CD4-positive, alpha-beta T cell treated with Interleukin-10 for 1 hour (primary cell): Measurements from ENCODE around the gene UVSSA.

Source experiments
- DNase-seq: peaks from one replicate; pipeline ENCODE4 v3.0.0-alpha.2; 2020

UVSSA gene

DNA sequence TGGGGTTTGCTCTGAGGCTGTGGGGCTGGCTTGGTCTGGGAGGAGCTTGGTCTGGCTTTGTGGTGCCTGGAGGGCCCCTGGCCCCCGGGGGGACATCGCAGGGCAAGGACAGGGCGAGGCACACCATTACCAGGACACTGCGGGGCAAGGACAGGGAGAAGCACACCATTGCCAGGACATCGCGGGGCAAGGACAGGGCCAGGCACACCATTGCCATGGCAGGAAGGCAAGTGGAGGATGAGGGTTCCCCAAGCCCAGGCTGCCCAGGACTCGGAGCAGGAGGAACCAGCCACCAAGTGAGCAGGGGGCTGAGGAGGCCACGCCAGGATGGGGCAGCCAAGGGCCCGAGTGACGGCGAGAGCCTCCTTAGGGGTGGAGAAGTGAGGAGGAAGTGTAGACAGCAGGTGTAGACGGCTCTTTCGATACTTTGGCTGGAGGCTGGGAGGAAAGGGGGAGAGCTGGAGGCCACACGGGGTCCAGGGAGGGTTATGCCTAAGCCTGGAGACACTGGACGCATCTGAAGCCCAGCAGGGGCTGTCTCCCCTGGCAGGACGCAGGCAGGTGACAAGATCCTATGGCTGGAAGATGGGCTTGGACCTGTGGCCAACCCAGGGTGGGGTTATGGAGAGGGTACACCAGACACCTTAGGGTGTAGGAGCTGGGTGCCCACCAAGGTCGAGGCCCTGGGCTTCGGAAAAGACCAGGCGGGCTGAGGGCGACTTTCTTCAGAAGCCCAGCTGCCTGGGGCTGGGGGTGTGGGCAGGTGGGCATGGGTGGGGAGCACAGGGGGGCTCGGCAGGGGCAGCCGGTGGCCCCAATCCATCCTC lies 51.9 kb downstream of the UVSSA start:
- no peak for DNase-seq

DNA sequence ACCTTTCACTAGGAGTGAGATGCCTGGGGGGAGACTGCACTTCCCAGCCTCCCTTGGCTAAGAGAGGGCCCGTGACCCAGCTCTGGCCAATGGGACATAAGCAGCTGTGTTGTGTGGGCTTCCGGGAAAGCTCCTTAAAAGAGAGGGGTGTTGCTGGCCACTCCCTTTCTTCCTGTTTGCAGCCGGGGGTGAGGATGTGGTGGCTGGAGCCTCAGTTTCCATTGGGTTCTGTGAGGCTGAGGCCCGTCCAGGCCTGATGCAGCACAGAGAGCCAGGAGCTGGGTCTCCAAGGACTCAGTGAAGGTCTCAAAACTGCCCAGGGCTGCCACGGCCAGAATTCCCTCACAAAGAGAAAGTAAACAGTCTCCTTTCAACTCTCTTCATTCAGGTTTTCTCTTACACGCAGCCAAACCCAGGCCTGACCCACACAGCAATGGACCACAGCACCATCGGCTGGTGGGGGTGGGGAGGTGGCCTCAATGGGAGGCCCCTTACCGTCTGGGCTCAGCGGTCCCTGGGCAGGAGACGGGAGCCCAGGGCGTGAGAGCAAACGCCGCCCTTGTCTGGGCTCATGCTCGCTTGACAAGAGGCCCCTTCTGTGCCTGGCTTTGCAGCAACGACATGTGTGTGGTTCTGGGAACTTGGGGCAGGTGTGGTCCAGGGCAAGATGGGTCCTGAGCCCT lies 52.6 kb downstream of the UVSSA start:
- no peak for DNase-seq

- no peak for DNase-seq
Measured at GRCh38 chr4:1400191-1400805, 53.3 kb downstream of the UVSSA start.

- no peak for DNase-seq
Measured at GRCh38 chr4:1400831-1401408, 53.9 kb downstream of the UVSSA start.

GRCh38 chr4:1401409-1402020 lies 54.5 kb downstream of the UVSSA start:
- DNase-seq: no peak

DNA sequence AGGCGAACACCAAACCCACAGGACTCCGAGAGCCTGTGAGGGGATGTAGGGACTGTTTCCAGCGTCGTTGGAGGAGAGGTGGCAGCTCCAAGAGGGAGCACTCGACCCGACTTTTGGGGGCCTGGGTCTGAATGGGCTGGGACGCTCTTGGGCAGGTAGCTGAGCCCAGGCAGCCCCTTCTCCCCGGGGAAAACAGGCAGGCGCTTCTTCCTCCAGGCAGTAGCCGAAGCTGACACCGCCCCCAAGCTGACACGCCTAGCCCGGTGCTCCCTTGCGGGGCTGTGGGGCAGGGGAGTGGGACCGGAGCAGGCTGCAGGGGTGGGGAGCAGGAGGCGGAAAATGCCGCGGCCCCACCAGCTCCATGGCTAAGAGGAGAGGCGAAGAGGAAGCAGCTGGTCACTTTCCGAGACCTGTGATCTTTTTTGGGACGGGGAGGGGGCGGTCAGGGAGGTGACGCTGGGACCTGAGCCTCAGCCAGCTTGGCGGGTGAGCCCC lies 55.1 kb downstream of the UVSSA start:
- no peak for DNase-seq

DNA sequence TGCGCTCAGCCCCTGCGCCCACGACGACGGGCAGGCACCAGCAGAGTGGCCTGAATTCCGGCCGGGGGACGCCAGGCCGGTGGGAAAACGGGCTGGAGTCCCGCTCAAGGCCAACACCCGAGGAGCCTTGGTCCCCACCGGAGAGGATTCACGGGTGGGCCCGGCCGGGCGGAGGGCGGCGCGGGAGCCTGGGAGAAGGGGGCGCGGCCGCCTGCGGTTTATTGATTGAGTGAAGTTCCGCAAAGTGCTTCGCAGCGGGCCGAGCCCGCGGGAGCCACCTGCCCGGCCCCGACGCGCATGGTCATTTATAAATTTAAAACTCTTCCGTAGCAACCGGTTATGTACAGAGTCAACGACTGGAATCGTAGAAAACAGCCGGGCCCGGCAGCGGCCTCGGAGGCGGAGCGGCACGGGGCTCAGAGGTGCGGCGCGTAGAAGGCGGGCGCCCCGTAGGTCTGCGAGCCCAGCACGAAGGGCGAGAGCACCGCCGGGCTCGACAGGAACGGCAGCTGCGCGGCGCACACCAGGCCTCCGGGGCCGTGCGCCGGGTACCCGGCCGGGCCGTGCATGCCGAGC lies 55.6 kb downstream of the UVSSA start:
- no peak for DNase-seq

- DNase-seq: no peak
Measured at GRCh38 chr4:1403177-1403583, 56.2 kb downstream of the UVSSA start.

DNA sequence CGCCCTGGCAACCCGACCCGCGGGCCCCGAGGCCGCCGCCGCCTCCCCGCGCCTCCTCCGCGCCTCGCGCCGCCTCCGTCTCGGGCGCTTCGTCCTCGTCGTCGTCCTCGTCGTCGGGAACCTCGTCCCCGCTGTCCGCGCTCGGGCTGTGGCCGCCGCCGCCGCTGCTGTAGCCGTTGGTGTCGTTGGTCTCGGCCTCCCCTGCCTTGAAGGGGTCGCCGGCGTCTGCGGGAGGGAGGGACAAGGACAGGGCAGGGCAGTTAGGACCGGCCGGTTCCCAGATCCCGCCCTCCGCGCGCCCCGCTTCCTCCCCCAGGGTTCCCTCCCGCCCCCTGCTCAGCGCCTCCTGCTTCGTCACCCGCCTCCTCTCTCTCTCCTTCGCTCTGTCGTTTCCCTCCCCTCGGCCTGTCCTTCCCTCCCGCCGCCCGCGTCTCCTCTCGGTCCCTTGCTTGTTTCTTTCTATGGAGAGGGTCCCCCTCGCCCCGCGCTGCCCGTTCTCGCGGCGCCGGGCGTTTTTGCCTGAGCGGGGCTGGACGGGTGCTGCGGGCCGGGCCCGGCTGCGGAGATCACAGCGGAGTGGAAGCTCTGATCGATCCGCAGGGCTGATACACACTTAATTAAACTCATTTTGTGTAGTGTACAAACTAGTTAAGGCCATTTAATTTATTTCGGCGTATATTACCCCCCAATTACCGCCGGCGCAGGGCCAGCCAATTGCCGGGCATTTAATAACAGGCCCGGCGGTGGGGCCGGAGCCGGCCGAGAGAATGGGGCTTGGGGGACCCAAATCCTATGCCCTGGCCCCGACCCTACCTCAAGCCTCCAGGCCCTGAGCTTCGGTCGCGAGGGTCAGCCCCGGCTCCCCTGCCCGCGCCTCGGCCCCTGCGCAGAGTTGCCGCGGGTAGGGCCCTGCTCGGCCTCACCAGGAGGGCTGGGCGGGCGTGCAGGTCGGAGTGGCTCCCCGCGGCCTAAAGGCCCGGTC lies 56.9 kb downstream of the UVSSA start:
- no peak for DNase-seq

- DNase-seq: no peak
Measured at GRCh38 chr4:1404573-1405253, 57.7 kb downstream of the UVSSA start.

DNA sequence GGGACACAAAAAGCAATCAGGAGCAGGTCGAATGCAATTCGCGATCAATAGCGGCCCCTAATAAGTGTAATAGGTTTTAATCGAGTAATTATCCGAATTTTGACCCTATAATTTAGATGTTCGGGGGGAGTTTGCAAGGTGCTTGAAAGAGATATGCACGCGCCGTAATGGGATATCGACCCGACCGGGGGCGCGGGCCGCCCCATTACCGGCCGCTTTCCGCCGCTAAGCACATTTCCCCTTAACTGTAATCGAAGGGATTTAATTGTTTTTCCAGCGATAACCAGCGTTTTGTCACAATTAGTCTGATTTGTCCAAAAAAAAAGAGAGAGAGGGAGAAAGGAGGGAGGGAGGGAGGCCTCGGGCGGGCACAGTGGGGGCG lies 58.2 kb downstream of the UVSSA start:
- DNase-seq: no peak

GRCh38 chr4:1405636-1406393 lies 58.8 kb downstream of the UVSSA start:
- no peak for DNase-seq

DNA sequence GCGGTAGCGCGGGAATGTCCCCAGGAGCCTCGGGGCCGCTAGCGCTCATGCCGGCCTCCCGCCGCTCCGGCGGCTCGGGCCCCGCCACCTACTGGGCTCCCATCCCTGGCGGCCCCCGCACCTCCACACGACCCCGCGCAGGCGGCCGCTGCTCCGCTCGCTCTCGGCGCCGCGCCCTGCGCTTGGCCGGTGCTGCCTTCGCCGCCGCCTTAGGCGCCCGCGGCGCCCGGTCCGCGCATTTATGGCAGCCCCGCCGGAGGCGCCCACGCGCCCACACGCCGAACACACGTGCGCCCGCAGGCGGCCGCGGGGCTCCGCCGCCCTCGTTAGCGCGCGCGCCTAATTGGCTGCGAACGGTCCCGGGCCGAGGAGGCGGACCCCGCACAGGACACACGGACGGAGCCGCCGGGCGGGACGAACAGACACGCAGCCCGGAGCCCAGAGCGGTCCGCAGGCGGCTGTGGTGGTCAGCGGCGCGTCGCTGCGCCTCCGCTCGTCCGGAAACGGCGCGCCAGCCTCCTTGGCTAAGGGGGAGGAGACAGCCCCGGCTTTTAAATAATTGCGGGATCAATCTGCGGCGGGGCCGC lies 59.5 kb downstream of the UVSSA start, which contains the start of gene NKX1-1:
NKX1-1 (minus strand) TSS at position 49 of the 587 bp plus-strand sequence; CDS start at position 49, 0 bp downstream.
- no peak for DNase-seq

- no peak for DNase-seq
Measured at GRCh38 chr4:1406981-1407656, 60.1 kb downstream of the UVSSA start.

DNA sequence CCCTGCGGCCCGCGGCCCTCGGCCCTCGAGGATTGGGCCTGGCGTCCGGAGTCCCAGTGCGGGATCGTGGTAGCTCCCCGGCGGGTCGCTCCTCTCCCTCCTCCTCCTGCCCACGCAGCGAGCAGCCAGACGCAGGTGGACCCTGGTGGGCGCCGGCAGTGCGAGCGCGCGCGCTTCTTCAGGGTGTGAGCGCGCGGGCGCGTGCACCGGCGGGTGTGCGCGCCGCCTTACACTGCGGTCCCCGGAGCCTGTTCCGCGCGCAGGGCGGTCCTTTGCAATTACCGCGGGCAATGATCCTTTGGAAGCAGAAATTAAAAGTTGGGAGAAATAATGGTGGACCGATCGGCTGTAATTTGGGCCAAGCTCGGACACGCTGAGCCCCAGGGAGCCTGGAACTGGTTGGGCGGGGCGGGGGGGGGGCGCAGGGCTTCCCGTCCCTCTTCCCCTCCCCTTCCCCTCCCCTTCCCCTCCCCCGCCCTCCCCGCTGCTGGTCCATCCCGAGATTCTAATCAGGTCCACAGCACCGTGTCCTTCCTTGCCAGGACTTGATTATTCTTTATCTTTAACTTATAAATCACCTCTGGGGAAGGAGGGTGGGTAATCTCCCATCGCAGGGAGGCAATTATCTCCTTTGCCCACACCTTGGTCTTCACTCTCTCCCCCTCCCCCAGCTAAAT lies 60.8 kb downstream of the UVSSA start:
- no peak for DNase-seq

DNA sequence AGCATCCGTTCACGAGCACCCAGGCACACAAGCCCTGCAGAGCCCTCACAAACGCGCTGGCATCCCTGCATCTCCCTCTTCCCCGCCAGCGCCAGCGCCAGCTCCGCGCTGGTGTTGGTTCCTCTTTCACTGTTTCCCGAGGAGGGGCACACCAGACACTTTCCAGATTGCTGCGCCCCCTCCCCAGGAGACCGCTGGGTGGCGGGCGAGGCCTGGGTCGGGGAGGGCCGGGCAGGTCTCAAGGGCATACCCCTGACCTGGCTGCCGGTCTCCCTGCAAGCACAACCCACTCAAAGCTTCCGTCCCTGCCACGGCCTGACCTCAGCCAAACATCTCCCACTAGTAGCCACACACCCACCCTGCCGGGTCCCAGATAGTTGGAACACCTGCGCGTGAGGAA lies 61.4 kb downstream of the UVSSA start:
- DNase-seq: no peak

DNA sequence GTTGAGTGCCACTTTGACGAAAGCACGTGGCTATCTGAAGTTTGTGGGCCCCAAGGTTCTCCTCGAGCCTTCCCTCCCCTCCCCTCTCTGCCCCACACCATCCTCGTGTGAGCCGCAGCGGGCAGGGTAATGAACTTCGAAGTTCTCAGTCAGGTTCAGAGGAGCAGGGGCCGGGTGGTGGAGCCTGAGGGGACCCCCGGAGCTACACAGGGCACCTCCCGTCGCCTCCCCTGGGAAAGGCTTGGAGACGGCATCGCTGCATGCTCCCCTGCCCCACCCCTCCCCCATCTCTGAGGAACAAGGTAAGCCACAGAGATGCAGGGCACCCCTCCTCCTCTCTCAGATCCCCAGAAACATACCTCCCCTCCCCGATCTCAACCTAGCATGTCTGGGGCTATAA lies 62.1 kb downstream of the UVSSA start:
- no peak for DNase-seq
